DOHH2 (cell line): ENCODE measurements around the gene PPEF2.

Source experiments
- H3F3A ChIP-seq: fragments of 200-600 bp; sonication (generic), shearing (Covaris generic); 2 replicates; pipeline ENCODE4 v1.6.0; 2016; ENCODE audit warnings: antibody characterized with exemption, mild to moderate bottlenecking; ENCODE audit not compliant: control insufficient read depth, insufficient read depth
- H3K27ac ChIP-seq: fragments of 200-600 bp; sonication (generic); 2 replicates; pipeline ENCODE4 v1.5.1; 2014; ENCODE audit warnings: low read depth, mild to moderate bottlenecking, low read length, moderate library complexity
- H3K27me3 ChIP-seq: fragments of 200-600 bp; sonication (generic); 2 replicates; pipeline ENCODE4 v1.6.1; 2014; ENCODE audit warnings: mild to moderate bottlenecking, low read length, mixed read lengths; ENCODE audit not compliant: control insufficient read depth
- H3K36me3 ChIP-seq: fragments of 200-600 bp; sonication (generic); 2 replicates; pipeline ENCODE4 v1.6.1; 2014; ENCODE audit warnings: mild to moderate bottlenecking, low read length, moderate library complexity, mixed read lengths; ENCODE audit not compliant: control insufficient read depth
- H3K4me1 ChIP-seq: fragments of 200-600 bp; sonication (generic); 2 replicates; pipeline ENCODE4 v1.6.1; 2014; ENCODE audit warnings: mild to moderate bottlenecking, low read length, mixed read lengths; ENCODE audit not compliant: control insufficient read depth
- H3K4me2 ChIP-seq: fragments of 200-600 bp; sonication (generic); 2 replicates; pipeline ENCODE4 v1.6.0; 2014; ENCODE audit warnings: mild to moderate bottlenecking, low read length, moderate library complexity
- H3K4me3 ChIP-seq: fragments of 200-600 bp; sonication (generic); 2 replicates; pipeline ENCODE4 v1.5.1; 2014; ENCODE audit warnings: mild to moderate bottlenecking, low read length, mixed read lengths
- H3K79me2 ChIP-seq: fragments of 200-600 bp; sonication (generic); 2 replicates; pipeline ENCODE4 v1.6.1; 2014; ENCODE audit warnings: mild to moderate bottlenecking, low read length, mixed read lengths; ENCODE audit not compliant: control insufficient read depth
- H3K9me2 ChIP-seq: fragments of 200-600 bp; sonication (generic); replicated peaks from 2 replicates; pipeline ENCODE4 v1.6.1; 2014; ENCODE audit warnings: mild to moderate bottlenecking, low read length, mixed read lengths; ENCODE audit not compliant: control insufficient read depth
- H3K9me3 ChIP-seq: fragments of 200-600 bp; sonication (generic); 2 replicates; pipeline ENCODE4 v1.6.1; 2014; ENCODE audit warnings: antibody characterized with exemption, low read length, mixed read lengths; ENCODE audit not compliant: control insufficient read depth, insufficient read depth
- H4K20me1 ChIP-seq: fragments of 200-600 bp; sonication (generic); 2 replicates; pipeline ENCODE4 v1.6.0; 2014; ENCODE audit warnings: low read depth, mild to moderate bottlenecking, antibody characterized with exemption, low read length, moderate library complexity; ENCODE audit not compliant: control insufficient read depth, insufficient read depth
- EZH2phosphoT487 ChIP-seq: fragments of 200-600 bp; sonication (generic); IDR thresholded peaks from 2 replicates; pipeline ENCODE4 v1.6.1; 2017; ENCODE audit warnings: borderline replicate concordance, mild to moderate bottlenecking, antibody characterized with exemption, low read length, moderate library complexity, mixed read lengths
- TF ChIP-seq, protein P1 (sequence below): fragments of 200-600 bp; sonication (generic); IDR thresholded peaks from one replicate; pipeline ENCODE4 v1.5.1; 2014; ENCODE audit warnings: antibody characterized with exemption, mild to moderate bottlenecking, low read depth, low read length; ENCODE audit not compliant: poor library complexity, severe bottlenecking

The PPEF2 gene

DNA sequence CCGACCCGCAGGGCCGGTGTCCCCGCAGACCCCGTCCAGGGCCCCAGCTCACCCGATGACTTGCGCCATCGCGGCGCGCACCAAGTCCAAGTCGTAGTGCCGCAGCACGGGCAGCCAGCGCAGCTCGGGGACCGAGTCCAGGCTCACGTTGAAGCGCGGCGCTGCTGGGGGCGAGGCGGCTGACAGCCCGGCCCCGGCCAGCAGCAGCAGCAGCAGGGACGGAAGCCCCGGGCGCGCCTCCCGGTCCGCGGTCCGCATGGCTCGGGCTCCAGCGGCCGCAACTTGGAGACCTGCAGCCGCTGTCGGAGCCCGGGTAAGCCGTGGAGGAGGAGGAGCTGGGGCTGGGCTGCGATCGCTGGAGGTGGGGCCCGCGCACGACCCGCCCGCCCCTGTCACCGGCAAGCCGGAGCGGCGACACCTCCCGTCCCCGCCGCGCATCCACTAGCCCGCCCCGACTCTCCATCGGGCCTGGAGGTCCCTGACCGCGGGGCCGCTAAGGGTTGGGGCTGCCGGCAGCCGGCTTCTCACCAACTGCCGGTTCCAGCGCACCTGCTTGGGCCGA lies 38.5 kb upstream of the PPEF2 start, which contains the start of gene NAAA:
Gene NAAA, minus strand, starts transcription at position 322 of the 562 bp plus-strand sequence. Its CDS starts 64 bp downstream, at position 258.
- peaks cover 12% of the 10 kb centered on the region for H3K4me1 ChIP-seq
- H3K27me3 ChIP-seq = no peaks in the 10 kb centered on the region
- H3F3A ChIP-seq = no peaks in the 10 kb centered on the region
- H3K27ac ChIP-seq = peak within 1 kb of the TSS; percentile 23; the same call in 1 of the 2 replicates
- no peak for TF ChIP-seq EZH2phosphoT487
- TF ChIP-seq, protein P1, sequence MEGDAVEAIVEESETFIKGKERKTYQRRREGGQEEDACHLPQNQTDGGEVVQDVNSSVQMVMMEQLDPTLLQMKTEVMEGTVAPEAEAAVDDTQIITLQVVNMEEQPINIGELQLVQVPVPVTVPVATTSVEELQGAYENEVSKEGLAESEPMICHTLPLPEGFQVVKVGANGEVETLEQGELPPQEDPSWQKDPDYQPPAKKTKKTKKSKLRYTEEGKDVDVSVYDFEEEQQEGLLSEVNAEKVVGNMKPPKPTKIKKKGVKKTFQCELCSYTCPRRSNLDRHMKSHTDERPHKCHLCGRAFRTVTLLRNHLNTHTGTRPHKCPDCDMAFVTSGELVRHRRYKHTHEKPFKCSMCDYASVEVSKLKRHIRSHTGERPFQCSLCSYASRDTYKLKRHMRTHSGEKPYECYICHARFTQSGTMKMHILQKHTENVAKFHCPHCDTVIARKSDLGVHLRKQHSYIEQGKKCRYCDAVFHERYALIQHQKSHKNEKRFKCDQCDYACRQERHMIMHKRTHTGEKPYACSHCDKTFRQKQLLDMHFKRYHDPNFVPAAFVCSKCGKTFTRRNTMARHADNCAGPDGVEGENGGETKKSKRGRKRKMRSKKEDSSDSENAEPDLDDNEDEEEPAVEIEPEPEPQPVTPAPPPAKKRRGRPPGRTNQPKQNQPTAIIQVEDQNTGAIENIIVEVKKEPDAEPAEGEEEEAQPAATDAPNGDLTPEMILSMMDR = peak; percentile 51
- peak within 1 kb of the TSS; percentile 84 for H3K4me3 ChIP-seq
- no peaks in the 10 kb centered on the region for H4K20me1 ChIP-seq
- H3K9me3 ChIP-seq = no peaks in the 10 kb centered on the region
- no peaks in the 10 kb centered on the region for H3K36me3 ChIP-seq
- H3K9me2 ChIP-seq = no peaks in the 10 kb centered on the region
- H3K4me2 ChIP-seq = peak within 1 kb of the TSS; percentile 85
- no peaks in the 10 kb centered on the region for H3K79me2 ChIP-seq

DNA sequence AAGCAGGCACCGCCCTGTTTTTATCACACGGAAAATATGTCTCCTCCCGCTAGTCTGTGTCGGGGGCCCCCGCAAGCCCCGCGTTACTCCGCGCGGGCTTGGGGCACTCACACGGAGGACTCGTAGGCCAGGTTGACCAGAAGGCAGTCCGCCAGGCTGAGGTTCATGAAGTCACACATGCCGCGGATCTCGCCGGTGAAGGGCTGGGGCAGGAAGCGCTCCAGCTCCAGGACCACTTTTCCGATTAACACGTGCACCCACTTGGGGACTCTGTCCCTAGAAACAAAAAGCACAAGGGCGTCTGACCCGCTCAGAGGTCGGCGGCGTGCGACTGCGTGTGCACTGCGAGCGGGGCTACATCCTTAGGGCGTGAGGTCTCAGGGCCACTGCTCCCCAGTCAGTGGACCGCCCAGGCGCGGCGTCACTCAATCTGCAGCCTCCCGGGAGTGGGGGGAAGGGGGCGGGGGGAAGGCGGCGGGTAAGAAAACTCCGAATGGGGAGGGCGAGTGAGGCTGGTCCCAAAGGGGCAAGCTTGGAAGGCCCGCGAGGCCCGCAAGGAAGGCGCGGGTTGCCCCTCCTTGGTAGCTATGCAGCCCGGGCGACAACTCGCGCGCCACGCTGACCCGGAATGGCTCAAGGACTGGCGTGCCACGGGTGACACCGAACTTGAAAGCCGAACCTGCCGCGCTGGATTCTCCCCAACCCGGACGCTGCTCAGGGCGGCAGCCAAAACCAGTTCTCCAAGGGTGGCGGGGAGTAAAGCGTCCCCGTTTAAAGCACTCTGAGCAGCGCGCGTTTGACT lies 37.8 kb upstream of the PPEF2 start:
- Histone ChIP-seq H3K4me2 (peak overlapping the region; percentile 85), H3K27ac (peak overlapping the region; percentile 23; the same call in 1 of the 2 replicates), H3K4me3 (peak overlapping the region; percentile 84), H3K79me2 (no peaks in the 10 kb centered on the region), H3K9me2 (no peaks in the 10 kb centered on the region), H3K27me3 (no peaks in the 10 kb centered on the region), H3F3A (no peaks in the 10 kb centered on the region), H3K4me1 (peaks cover 12% of the 10 kb centered on the region), H3K9me3 (no peaks in the 10 kb centered on the region), H4K20me1 (no peaks in the 10 kb centered on the region), H3K36me3 (no peaks in the 10 kb centered on the region)
- TF ChIP-seq, protein P1 = no peak
- no peak for TF ChIP-seq EZH2phosphoT487

DNA sequence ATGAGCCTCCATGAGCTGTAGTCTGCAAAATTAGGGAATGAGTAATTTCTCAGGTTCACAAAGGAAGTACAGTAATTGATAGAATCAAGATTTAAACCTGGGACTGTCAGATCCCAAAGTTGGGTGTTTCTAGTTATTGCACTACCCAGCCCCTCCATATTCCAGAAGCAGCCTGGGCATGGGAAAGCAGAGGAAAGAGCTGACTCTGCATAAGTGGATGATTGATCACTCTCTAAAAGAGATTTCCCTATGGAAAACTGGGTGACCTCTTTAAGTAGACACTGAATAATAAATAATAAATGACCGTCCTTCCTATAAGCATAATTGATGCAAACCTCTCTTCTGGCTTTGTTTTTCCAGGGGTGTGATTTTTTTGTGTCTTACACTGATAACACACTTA lies 33.4 kb upstream of the PPEF2 start:
- Histone ChIP-seq H4K20me1 (no peaks in the 10 kb centered on the region), H3K4me1 (peaks cover 9% of the 10 kb centered on the region)

More for the DNA sequence above, 33.4 kb upstream of the PPEF2 start:
- no peaks in the 10 kb centered on the region for H3K9me3 ChIP-seq
- TF ChIP-seq EZH2phosphoT487 = no peak
- TF ChIP-seq, protein P1 = no peak
- no peaks in the 10 kb centered on the region; the same call in 1 of the 2 replicates for H3K36me3 ChIP-seq
- no peak overlapping the region for H3K4me3 ChIP-seq
- no peak overlapping the region for H3K4me2 ChIP-seq
- H3K27ac ChIP-seq = no peak overlapping the region
- H3K79me2 ChIP-seq = no peaks in the 10 kb centered on the region
- no peaks in the 10 kb centered on the region for H3K27me3 ChIP-seq
- H3K9me2 ChIP-seq = no peaks in the 10 kb centered on the region
- H3F3A ChIP-seq = no peaks in the 10 kb centered on the region
